Measurements from ENCODE around the gene EDARADD. TPM values are rescaled to one million over a fixed set of nuclear protein-coding genes. Genes with fewer than 3 reads are reported as not detected.
"Not testable (repeated sequence)": the region's sequence is repeated elsewhere in the genome, so short reads cannot be mapped to it uniquely, and the experiment has no call there.

The EDARADD gene
- total RNA-seq, 1 donor from 2014 or later: 0.89 TPM

- no peaks in the 10 kb centered on the region for H3K9me3 ChIP-seq
- ATAC-seq: no peak
- no peak overlapping the region for H3K27ac ChIP-seq
- no peak overlapping the region for H3K4me3 ChIP-seq
- no peaks in the 10 kb centered on the region for H3K36me3 ChIP-seq
- no peak for DNase-seq
- TF ChIP-seq, protein P1, sequence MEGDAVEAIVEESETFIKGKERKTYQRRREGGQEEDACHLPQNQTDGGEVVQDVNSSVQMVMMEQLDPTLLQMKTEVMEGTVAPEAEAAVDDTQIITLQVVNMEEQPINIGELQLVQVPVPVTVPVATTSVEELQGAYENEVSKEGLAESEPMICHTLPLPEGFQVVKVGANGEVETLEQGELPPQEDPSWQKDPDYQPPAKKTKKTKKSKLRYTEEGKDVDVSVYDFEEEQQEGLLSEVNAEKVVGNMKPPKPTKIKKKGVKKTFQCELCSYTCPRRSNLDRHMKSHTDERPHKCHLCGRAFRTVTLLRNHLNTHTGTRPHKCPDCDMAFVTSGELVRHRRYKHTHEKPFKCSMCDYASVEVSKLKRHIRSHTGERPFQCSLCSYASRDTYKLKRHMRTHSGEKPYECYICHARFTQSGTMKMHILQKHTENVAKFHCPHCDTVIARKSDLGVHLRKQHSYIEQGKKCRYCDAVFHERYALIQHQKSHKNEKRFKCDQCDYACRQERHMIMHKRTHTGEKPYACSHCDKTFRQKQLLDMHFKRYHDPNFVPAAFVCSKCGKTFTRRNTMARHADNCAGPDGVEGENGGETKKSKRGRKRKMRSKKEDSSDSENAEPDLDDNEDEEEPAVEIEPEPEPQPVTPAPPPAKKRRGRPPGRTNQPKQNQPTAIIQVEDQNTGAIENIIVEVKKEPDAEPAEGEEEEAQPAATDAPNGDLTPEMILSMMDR (IDR thresholded peaks at IDR 0.05): no peak
- intact Hi-C loops (cut with DNase I): no loop called here
- H3K4me1 ChIP-seq: no peaks in the 10 kb centered on the region
- H3K27me3 ChIP-seq (ENCODE audit: low read depth): no peaks in the 10 kb centered on the region
Measured at GRCh38 chr1:236472850-236473788, 79.0 kb downstream of the EDARADD start.

DNA sequence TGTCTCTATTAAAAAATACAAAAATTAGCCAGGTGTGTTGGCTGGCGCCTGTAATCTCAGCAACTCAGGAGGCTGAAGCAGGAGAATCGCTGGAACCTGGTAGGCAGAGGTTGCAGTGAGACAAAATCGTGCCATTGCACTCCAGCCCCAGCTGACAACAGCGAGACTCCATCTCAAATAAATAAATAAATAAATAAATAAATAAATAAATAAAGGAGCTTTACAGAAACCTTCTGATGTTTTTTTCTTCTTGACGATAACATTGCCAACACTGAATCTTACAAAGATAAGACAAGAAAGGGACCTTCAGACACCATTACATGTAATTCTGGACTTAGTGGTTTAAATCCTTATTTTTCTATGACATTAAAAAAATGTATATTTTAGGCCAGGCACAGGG lies 81.9 kb downstream of the EDARADD start:
- no peaks in the 10 kb centered on the region for H3K4me1 ChIP-seq
- intact Hi-C loops (cut with DNase I): no loop called here
- no peak overlapping the region for H3K27ac ChIP-seq
- H3K27me3 ChIP-seq (ENCODE audit: low read depth): no peaks in the 10 kb centered on the region
- H3K4me3 ChIP-seq: no peak overlapping the region
- ATAC-seq: no peak
- H3K36me3 ChIP-seq: no peaks in the 10 kb centered on the region
- no peak for DNase-seq
- no peaks in the 10 kb centered on the region for H3K9me3 ChIP-seq
- TF ChIP-seq, protein P1 (IDR thresholded peaks at IDR 0.05): no peak

- ATAC-seq (no peak), DNase-seq (no peak)
- no peak overlapping the region for H3K27ac ChIP-seq
- intact Hi-C loops (cut with DNase I): no loop called here
- H3K4me3 ChIP-seq: no peak overlapping the region
- H3K27me3 ChIP-seq (ENCODE audit: low read depth): no peaks in the 10 kb centered on the region
- no peaks in the 10 kb centered on the region for H3K4me1 ChIP-seq
- no peaks in the 10 kb centered on the region for H3K36me3 ChIP-seq
- H3K9me3 ChIP-seq: no peaks in the 10 kb centered on the region
- TF ChIP-seq, protein P1 (IDR thresholded peaks at IDR 0.05): no peak
Measured at GRCh38 chr1:236480758-236481436, 86.8 kb downstream of the EDARADD start.

DNA sequence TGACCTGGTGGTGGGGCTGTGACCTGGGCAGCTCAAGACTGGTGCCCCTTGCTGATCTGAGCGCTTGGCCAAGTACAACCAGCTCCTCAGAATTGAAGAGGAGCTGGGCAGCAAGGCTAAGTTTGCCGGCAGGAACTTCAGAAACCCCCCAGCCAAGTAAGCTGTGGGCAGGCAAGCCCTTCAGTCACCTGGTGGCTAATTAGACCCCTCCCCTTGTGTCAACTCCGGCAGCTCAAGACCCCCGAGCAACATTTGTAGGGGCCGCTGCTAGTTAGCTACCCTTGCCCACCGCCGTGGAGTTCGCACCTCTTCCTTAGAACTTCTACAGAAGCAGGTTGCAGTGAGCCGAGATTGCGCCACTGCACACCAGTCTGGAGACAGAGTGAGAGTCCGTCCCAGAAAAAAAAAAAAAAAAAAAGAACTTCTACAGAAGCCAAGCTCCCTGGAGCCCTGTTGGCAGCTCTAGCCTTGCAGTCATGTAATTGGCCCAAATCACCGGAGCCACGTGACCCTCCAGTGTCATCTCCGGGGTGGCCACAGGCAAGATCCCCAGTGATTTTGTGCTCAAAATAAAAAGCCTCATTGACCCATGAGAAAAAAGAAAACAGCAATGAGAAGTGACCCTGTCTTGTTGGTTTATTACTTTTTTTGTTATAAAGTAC lies 90.4 kb downstream of the EDARADD start:
- ATAC-seq (no peak), DNase-seq (no peak)
- no peaks in the 10 kb centered on the region for H3K36me3 ChIP-seq
- no peak overlapping the region for H3K27ac ChIP-seq
- TF ChIP-seq, protein P1 (IDR thresholded peaks at IDR 0.05): no peak
- no peaks in the 10 kb centered on the region for H3K4me1 ChIP-seq
- no peaks in the 10 kb centered on the region for H3K9me3 ChIP-seq
- intact Hi-C loops (cut with DNase I): no loop called here
- no peaks in the 10 kb centered on the region for H3K27me3 ChIP-seq (ENCODE audit: low read depth)
- no peak overlapping the region for H3K4me3 ChIP-seq

DNA sequence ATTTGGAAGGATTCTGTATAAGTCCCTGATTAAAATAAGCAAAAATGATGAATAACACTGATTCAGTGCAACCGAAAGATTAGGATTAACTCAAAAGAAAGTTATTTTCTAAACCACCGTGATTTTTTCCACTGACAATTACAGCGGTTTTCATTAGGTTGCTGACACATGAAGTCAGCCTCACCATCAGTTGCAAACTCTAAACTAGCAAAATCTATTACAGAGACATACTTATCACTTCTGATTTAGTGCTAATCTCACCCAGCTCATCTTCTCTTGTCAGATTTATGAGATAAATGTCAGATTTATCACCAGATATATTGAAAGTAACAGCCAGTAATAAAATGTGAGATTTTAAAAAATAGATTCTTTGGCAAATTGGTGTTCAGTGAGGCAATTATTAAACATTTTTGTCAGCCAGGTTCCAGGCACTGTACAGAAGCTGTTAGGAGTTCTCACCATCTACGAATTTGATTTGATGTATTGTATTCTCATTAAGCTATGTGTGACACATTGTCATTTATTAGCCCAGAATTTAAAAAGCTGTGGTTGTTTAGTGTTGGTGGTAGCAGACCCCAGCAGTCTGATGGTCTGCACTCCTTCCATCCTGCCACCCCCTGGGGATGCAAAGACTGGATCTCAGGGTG lies 92.4 kb downstream of the EDARADD start:
- no peaks in the 10 kb centered on the region for H3K9me3 ChIP-seq
- H3K36me3 ChIP-seq: no peaks in the 10 kb centered on the region
- no peaks in the 10 kb centered on the region for H3K4me1 ChIP-seq
- no peak overlapping the region for H3K4me3 ChIP-seq
- TF ChIP-seq, protein P1 (IDR thresholded peaks at IDR 0.05): no peak
- H3K27ac ChIP-seq: no peak overlapping the region
- ATAC-seq: no peak
- intact Hi-C loops (cut with DNase I): no loop called here
- no peaks in the 10 kb centered on the region for H3K27me3 ChIP-seq (ENCODE audit: low read depth)
- no peak for DNase-seq

DNA sequence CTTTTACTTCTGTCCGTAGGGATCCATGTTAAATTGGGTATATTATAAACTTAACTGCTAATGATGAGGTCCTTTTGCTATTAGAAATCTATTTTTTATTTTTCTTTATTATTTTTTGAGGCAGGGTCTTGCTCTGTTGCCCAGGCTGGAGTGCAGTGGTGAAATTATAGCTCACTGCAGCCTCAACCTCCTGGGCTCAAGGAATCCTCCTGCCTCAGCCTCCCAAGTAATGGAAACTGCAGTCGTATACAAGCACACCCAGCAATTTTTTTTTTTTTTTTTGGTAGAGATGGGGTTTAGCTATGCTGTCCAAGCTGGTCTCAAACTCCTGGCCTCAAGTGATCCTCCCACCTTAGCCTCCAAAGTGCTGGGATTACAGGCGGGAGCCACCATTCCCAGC lies 95.1 kb downstream of the EDARADD start:
- H3K36me3 ChIP-seq; H3K4me1 ChIP-seq; ATAC-seq; H3K27ac ChIP-seq; H3K27me3 ChIP-seq (ENCODE audit: low read depth); intact Hi-C loops (cut with DNase I); H3K9me3 ChIP-seq; DNase-seq; H3K4me3 ChIP-seq: not testable (repeated sequence)

Measured in lower lobe of right lung (tissue), 2 donors.